NB4 (cell line): ENCODE results near the gene DOCK7.

Experiments
- DNase-seq: peaks from one replicate; pipeline ENCODE4 v3.0.0; 2010; ENCODE audit warnings: low read depth
- H3K4me3 ChIP-seq: one replicate; pipeline ENCODE4 v1.5.1; 2011; ENCODE audit warnings: mild to moderate bottlenecking, low read depth, low read length, moderate library complexity
- CTCF ChIP-seq: IDR thresholded peaks from one replicate; pipeline ENCODE4 v1.5.1; 2012; ENCODE audit warnings: low read depth, low read length
- MAX ChIP-seq: IDR thresholded peaks from 2 replicates; pipeline ENCODE4 v1.6.1; 2011; ENCODE audit warnings: low read depth, low read length
- MYC ChIP-seq: IDR thresholded peaks from 2 replicates; pipeline ENCODE4 v1.6.1; 2011; ENCODE audit warnings: low read depth, low read length
- POLR2A ChIP-seq: IDR thresholded peaks from 2 replicates; pipeline ENCODE4 v1.6.1; 2011; ENCODE audit warnings: mild to moderate bottlenecking; ENCODE audit not compliant: insufficient read length; ENCODE audit errors: extremely low read depth

DOCK7 gene

GRCh38 chr1:62444701-62445100 is 243.5 kb downstream of the DOCK7 start:
- DNase-seq = no peak
- TF ChIP-seq MAX (no peak), MYC (no peak), POLR2A (no peak), CTCF (no peak)
- no peak overlapping the region for H3K4me3 ChIP-seq

- TF ChIP-seq CTCF = no peak
- TF ChIP-seq MAX = no peak
- TF ChIP-seq MYC = no peak
- TF ChIP-seq POLR2A = no peak
- peak overlapping the region; percentile 99 for H3K4me3 ChIP-seq
- DNase-seq = peak; percentile 24
These were observed 248.4 kb downstream of the DOCK7 start for GRCh38 chr1:62439652-62440371.

- H3K4me3 ChIP-seq = peak overlapping the region; percentile 99
- TF ChIP-seq CTCF (no peak), POLR2A (no peak), MYC (no peak), MAX (no peak)
- peak; percentile 31 for DNase-seq
These were observed 250.0 kb downstream of the DOCK7 start for GRCh38 chr1:62438163-62438562.

- H3K4me3 ChIP-seq = peak overlapping the region; percentile 99
- DNase-seq = peak; percentile 51
- TF ChIP-seq MYC (peak; percentile 30; the same call in 1 of the 2 replicates), CTCF (no peak), MAX (peak; percentile 12; the same call in 1 of the 2 replicates), POLR2A (no peak)
These were observed 250.8 kb downstream of the DOCK7 start for GRCh38 chr1:62437273-62437940.

- DNase-seq = peak; percentile 85
- peak within 1 kb of the TSS; percentile 99 for H3K4me3 ChIP-seq
- TF ChIP-seq MYC (peak; percentile 16; the same call in 1 of the 2 replicates), POLR2A (no peak), CTCF (no peak), MAX (peak; percentile 64)
These were observed 251.5 kb downstream of the DOCK7 start, which contains the start of gene USP1 for GRCh38 chr1:62436466-62437272. USP1 (plus strand) TSS chr1:62437049; CDS start chr1:62439868, 2,819 bp downstream.
